Adrenal gland (tissue), 12 donors: ENCODE results near the gene SFTA2. TPM values are rescaled to one million over a fixed set of nuclear protein-coding genes. Genes with fewer than 3 reads are reported as not detected.
A peak's percentile ranks its signal among the peaks of the same experiment; 100 is the strongest.

Experiments
- DNase-seq, 7 donors: peaks; one replicate each; pipeline ENCODE4 v3.0.0-alpha.2; 2019 to 2020
- H3K27ac ChIP-seq, 5 donors: fragments of 200-600 bp; sonication (generic) in 4 of 5; 1 replicate in 3 of 5; 2 replicates in 2 of 5; pipeline versions ENCODE4 v1.5.1 to v1.8.0; 2016 to 2020; ENCODE audit warnings: mild to moderate bottlenecking in 1 of 5
- H3K27me3 ChIP-seq: fragments of 200-600 bp; 2 replicates; pipeline ENCODE4 v1.8.0; 2021
- H3K36me3 ChIP-seq, 2 donors: fragments of 200-600 bp; replicated peaks in 1 of 2; 1 replicate in 1 of 2; 2 replicates in 1 of 2; pipeline versions ENCODE4 v1.5.1 to v1.8.0; 2018 to 2022
- H3K4me1 ChIP-seq, 2 donors: fragments of 200-600 bp; replicated peaks in 1 of 2; 1 replicate in 1 of 2; 2 replicates in 1 of 2; pipeline versions ENCODE4 v1.5.1 to v1.8.0; 2018 to 2021
- H3K4me3 ChIP-seq, 4 donors: fragments of 200-600 bp; sonication (generic) in 3 of 4; one replicate each; pipeline ENCODE4 v1.5.1; 2016 to 2018
- H3K9me3 ChIP-seq, 3 donors: fragments of 200-600 bp; sonication (generic) in 1 of 3; replicated peaks in 1 of 3; 1 replicate in 2 of 3; 2 replicates in 1 of 3; pipeline versions ENCODE4 v1.5.1 to v1.8.0; 2016 to 2021
- POLR2A ChIP-seq, 2 donors: fragments of 450-650 bp; IDR thresholded peaks; one replicate each; pipeline ENCODE4 v1.6.1; 2017; ENCODE audit warnings: antibody characterized with exemption in 2 of 2, mild to moderate bottlenecking in 2 of 2, moderate library complexity in 1 of 2
- WGBS, 4 donors: extraction: QIAGEN DNeasy Blood & Tissue Kit in 2 of 4; methylation state at CpG; one replicate each; pipeline versions ENCODE4 v1.1.5 to v1.1.7; 2013 to 2017; 5-methylcytosine and 5-hydroxymethylcytosine counted together
- intact Hi-C, 2 donors: fragments of 100-400 bp; cut with DNase I; formaldehyde crosslinking; loops; one replicate each; pipeline versions ENCODE4 v1.14.1 to v1.15.0; 2022 to 2023
- polyA plus RNA-seq, 3 donors: library from polyadenylated mRNA; stranded (reverse); fragments of 200-250 nt in 2 of 3; fragments of 350-450 nt in 1 of 3; fragmentation: Illumina TruSeq in 1 of 3; extraction: RNeasy Lipid Tissue Mini Kit (QIAGEN cat#74804) in 1 of 3; gene quantifications; one replicate each; pipeline ENCODE4 v1.2.3, GENCODE V29; 2013 to 2014
- total RNA-seq, 9 donors: library from RNA; depleted of rRNA in 4 of 9; stranded (reverse); fragments of >200 nt in 4 of 9; fragments of 120-200 nt in 1 of 9; fragmentation: NEBNext Ultra II Directional in 1 of 9; extraction: Animal tissue kit (Norgen Biotek cat#: 25700) in 1 of 9; gene quantifications; one replicate each; pipeline versions ENCODE4 v1.1.0 to v1.2.4, GENCODE V29; 2013 to 2023
- TF ChIP-seq, protein P1 (sequence below), 6 experiments: fragments of 450-650 bp in 4 of 6; fragments of 200-600 bp in 2 of 6; sonication (generic) in 1 of 6; IDR thresholded peaks; 1 replicate in 5 of 6; 2 replicates in 1 of 6; pipeline versions ENCODE4 v1.5.1 to v1.8.0; 2016 to 2021; ENCODE audit warnings: antibody characterized with exemption in 6 of 6, mild to moderate bottlenecking in 2 of 6, moderate library complexity in 1 of 6
- donor health status: healthy with polysubstance abuse.
- donor health status: Bipolar disorder and iron deficiency.
- donor health status: DM: yes; HTN: yes; CAD: no.
- donor health status: DM: no; HTN: no; CAD: no.
- donor health status: DM: no; HTN: no; CAD: no.
- donor health status: DM: yes; HTN: yes; CAD: no.

Gene SFTA2
- total and polyA plus RNA-seq, 12 donors, result 0.20 to 1.5 (median 0.38) TPM; not detected in 7

DNA sequence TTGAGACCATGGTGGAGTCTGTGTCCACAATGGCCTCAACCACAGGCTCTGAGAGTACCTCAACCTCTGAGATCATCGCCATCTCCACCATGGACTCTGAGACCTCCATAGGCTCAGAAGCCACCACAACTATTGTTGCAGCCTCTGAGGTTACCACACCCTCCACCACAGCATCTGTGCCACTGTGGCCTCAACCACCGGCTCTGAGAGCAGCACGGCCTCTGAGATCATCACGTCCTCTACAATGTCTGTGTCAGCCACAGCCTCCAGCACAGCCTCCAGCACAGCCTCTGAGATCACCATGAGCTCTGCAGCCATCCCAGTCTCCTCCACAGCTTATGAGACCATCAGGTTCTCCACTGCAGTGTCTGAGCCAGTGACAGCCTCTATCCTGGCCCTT is 32.1 kb upstream of the SFTA2 start:
- Histone ChIP-seq H3K27me3 (no peaks in the 10 kb centered on the region), H3K4me1 (no peaks in the 10 kb centered on the region), H3K4me3 (no peak overlapping the region), H3K36me3 (no peaks in the 10 kb centered on the region), H3K9me3 (no peaks in the 10 kb centered on the region), H3K27ac (no peak overlapping the region)
- DNase-seq, result no peak
- intact Hi-C loops, result no loop called here
- WGBS, 4 donors, result 73 to 85% (median 80%) methylated on average over 4 of the region's 4 CpGs
- TF ChIP-seq, protein P1, sequence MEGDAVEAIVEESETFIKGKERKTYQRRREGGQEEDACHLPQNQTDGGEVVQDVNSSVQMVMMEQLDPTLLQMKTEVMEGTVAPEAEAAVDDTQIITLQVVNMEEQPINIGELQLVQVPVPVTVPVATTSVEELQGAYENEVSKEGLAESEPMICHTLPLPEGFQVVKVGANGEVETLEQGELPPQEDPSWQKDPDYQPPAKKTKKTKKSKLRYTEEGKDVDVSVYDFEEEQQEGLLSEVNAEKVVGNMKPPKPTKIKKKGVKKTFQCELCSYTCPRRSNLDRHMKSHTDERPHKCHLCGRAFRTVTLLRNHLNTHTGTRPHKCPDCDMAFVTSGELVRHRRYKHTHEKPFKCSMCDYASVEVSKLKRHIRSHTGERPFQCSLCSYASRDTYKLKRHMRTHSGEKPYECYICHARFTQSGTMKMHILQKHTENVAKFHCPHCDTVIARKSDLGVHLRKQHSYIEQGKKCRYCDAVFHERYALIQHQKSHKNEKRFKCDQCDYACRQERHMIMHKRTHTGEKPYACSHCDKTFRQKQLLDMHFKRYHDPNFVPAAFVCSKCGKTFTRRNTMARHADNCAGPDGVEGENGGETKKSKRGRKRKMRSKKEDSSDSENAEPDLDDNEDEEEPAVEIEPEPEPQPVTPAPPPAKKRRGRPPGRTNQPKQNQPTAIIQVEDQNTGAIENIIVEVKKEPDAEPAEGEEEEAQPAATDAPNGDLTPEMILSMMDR (IDR thresholded peaks at IDR 0.05), result no peak
- TF ChIP-seq POLR2A (IDR thresholded peaks at IDR 0.05), result no peak

DNA sequence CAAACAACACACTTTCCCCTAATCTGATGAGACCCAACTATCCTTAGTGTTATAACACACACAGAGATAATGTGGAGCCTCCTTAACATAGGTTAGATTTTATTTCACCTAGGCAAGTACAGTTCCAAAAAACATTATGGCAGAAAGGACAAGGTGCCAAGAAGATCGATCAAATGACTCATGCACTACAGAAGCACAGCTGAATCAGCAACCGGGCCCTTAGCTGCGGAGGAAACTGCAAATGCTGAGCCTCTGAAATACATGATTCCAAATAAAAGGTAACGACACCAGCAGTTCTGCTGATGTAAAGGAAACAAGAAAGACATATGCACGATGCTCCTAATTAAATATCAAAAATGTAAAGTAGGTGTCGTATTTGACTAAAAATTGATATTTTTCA is 31.7 kb upstream of the SFTA2 start:
- Histone ChIP-seq H3K27ac (no peak overlapping the region), H3K4me3 (no peak overlapping the region), H3K27me3 (no peaks in the 10 kb centered on the region), H3K4me1 (no peaks in the 10 kb centered on the region), H3K36me3 (no peaks in the 10 kb centered on the region), H3K9me3 (no peaks in the 10 kb centered on the region)
- TF ChIP-seq, protein P1 (IDR thresholded peaks at IDR 0.05), result no peak
- TF ChIP-seq POLR2A (IDR thresholded peaks at IDR 0.05), result no peak
- WGBS, 4 donors, result 40 to 51% (median 48%) methylated on average over 6 of the region's 6 CpGs
- peak in 6 of 7 donors; percentile 40 to 61 (median 52) for DNase-seq
- intact Hi-C loops, result no loop called here

DNA sequence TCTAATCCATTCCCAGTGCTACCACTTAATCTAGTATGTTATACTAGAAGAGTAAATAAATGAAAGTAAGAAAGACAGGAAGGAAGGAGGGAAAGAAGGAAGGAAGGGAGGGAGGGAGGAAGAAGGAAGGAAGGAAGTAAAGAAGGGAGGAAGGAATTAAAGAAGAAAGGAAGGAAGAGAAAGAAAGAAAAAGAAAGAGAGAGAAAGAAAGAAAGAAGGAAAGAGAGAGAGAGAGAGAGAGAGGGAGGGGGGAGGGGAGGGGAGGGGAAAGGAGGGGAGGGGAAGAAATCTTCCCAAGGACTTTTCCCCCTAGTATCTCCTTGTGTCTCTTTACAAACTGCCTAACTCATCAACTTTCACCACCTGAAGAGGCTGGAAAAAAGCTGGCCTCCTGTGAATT is 30.7 kb upstream of the SFTA2 start:
- intact Hi-C loops, result no loop called here
- no peak overlapping the region for H3K27ac ChIP-seq
- no peaks in the 10 kb centered on the region for H3K9me3 ChIP-seq
- H3K36me3 ChIP-seq, result no peaks in the 10 kb centered on the region
- no peak for DNase-seq
- TF ChIP-seq, protein P1 (IDR thresholded peaks at IDR 0.05), result no peak
- TF ChIP-seq POLR2A (IDR thresholded peaks at IDR 0.05), result no peak
- H3K4me3 ChIP-seq, result no peak overlapping the region
- no peaks in the 10 kb centered on the region for H3K4me1 ChIP-seq
- no peaks in the 10 kb centered on the region for H3K27me3 ChIP-seq

DNA sequence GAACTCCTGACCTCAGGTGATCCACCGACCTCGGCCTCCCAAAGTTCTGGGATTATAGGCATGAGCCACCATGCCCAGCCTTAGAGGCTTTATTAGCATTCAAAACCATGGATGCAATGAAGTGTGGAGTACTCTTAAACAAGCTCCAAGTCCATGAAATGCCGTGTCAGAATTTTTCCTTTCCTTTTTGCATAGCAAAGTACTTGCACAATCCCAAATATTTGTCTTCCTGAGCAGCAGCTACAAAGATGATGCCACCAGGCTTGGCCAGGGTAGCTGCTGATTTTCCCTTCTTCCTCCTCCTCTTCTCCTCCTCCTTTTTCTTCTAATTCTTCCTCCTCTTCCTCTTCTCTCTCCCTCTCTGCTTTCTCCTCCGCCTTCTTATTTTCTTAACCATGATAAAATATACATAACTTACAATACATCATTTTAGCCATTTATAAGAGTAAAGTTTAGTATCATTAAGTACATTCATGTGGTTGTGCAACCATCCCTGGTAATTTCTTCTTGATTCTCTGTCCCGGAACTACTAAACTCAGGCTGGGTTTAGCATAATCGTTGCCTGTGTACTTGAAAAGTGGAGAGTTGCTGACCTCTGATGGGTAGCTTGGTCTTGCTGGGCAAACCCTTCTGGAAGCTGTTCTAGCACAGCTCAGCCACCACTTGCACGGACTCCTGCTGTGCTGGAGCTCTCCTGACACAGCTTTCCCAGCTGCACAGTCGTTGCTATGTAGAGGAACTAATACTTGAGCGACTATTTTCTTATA is 29.1 kb upstream of the SFTA2 start:
- DNase-seq, result no peak
- Histone ChIP-seq H3K27ac (no peak overlapping the region), H3K36me3 (no peaks in the 10 kb centered on the region), H3K9me3 (no peaks in the 10 kb centered on the region), H3K4me3 (no peak overlapping the region), H3K4me1 (no peaks in the 10 kb centered on the region), H3K27me3 (no peaks in the 10 kb centered on the region)
- intact Hi-C loops, result no loop called here
- TF ChIP-seq, protein P1 (IDR thresholded peaks at IDR 0.05), result no peak
- no peak for TF ChIP-seq POLR2A (IDR thresholded peaks at IDR 0.05)
- WGBS, 4 donors, result 73 to 86% (median 77%) methylated on average over 9 of the region's 9 CpGs
